GM19463 (cell line): ENCODE data around the gene ECT2L.

Experiments
- ATAC-seq: cut with Tn5 transposase; IDR thresholded peaks from one replicate; pipeline ENCODE4 v1.9.1; 2021; ENCODE audit warnings: mild to moderate bottlenecking, moderate library complexity; ENCODE audit not compliant: unreplicated experiment

The ECT2L gene

GRCh38 chr6:138805016-138805765, 9.3 kb downstream of the ECT2L start:
- ATAC-seq, result no peak

GRCh38 chr6:138806889-138807288, 11.0 kb downstream of the ECT2L start:
- ATAC-seq, result no peak

- ATAC-seq, result no peak
Measured at GRCh38 chr6:138809677-138810076, 13.8 kb downstream of the ECT2L start.

- no peak for ATAC-seq
Measured at GRCh38 chr6:138811866-138812265, 16.0 kb downstream of the ECT2L start.

- no peak for ATAC-seq
Measured at GRCh38 chr6:138814179-138814834, 18.4 kb downstream of the ECT2L start.

GRCh38 chr6:138815221-138815620, 19.3 kb downstream of the ECT2L start:
- ATAC-seq, result no peak

GRCh38 chr6:138815797-138816528, 20.1 kb downstream of the ECT2L start:
- peak; percentile 39 for ATAC-seq

- peak; percentile 39 for ATAC-seq
Measured at GRCh38 chr6:138817799-138818198, 21.9 kb downstream of the ECT2L start.

- peak; percentile 81 for ATAC-seq
Measured at GRCh38 chr6:138818496-138819194, 22.8 kb downstream of the ECT2L start.

- no peak for ATAC-seq
Measured at GRCh38 chr6:138821519-138821918, 25.6 kb downstream of the ECT2L start.

GRCh38 chr6:138824482-138825144, 28.7 kb downstream of the ECT2L start:
- no peak for ATAC-seq

- no peak for ATAC-seq
Measured at GRCh38 chr6:138830248-138830647, 34.4 kb downstream of the ECT2L start.

- no peak for ATAC-seq
Measured at GRCh38 chr6:138832182-138832581, 36.3 kb downstream of the ECT2L start.

GRCh38 chr6:138833816-138834539, 38.1 kb downstream of the ECT2L start:
- no peak for ATAC-seq

- ATAC-seq, result no peak
Measured at GRCh38 chr6:138837246-138837645, 41.4 kb downstream of the ECT2L start.

GRCh38 chr6:138844192-138844591, 48.3 kb downstream of the ECT2L start:
- ATAC-seq, result no peak

- ATAC-seq, result no peak
Measured at GRCh38 chr6:138847884-138848283, 52.0 kb downstream of the ECT2L start.

GRCh38 chr6:138848461-138848860, 52.6 kb downstream of the ECT2L start:
- no peak for ATAC-seq

- no peak for ATAC-seq
Measured at GRCh38 chr6:138849791-138850190, 53.9 kb downstream of the ECT2L start.

- no peak for ATAC-seq
Measured at GRCh38 chr6:138856654-138857053, 60.8 kb downstream of the ECT2L start.
